Measurements from ENCODE around the gene SPINK6. TPM values are rescaled to one million over a fixed set of nuclear protein-coding genes. Genes with fewer than 3 reads are reported as not detected.
A peak's percentile ranks its signal among the peaks of the same experiment; 100 is the strongest.

Gene SPINK6
- total RNA-seq = not detected

- H3K4me1 ChIP-seq = peaks cover 12% of the 10 kb centered on the region
- TF ChIP-seq CTCF (IDR thresholded peaks at IDR 0.05) (no peak), POLR2AphosphoS5 (IDR thresholded peaks at IDR 0.05; ENCODE audit: insufficient read depth in 1 of 2, low read depth in 1 of 2) (peak in 1 of 2 donors; percentile 36)
- no peak within 1 kb of the TSS for H3K4me3 ChIP-seq
- H3K27ac ChIP-seq = no peak within 1 kb of the TSS
- intact Hi-C loops (cut with DNase I) = no loop called here
- no peak for DNase-seq (ENCODE audit: extremely low spot score in 2 of 2)
- no peaks in the 10 kb centered on the region for H3K36me3 ChIP-seq
- no peaks in the 10 kb centered on the region for H3K27me3 ChIP-seq
- no peaks in the 10 kb centered on the region for H3K9me3 ChIP-seq
Measured at GRCh38 chr5:148202531-148203203, at the start of gene SPINK6. TSS of gene SPINK6 (plus strand) at chr5:148203042. CDS start at chr5:148203097, 55 bp downstream.

- Histone ChIP-seq H3K4me3 (no peak overlapping the region), H3K27ac (no peak overlapping the region), H3K36me3 (no peaks in the 10 kb centered on the region), H3K4me1 (no peaks in the 10 kb centered on the region), H3K9me3 (no peaks in the 10 kb centered on the region), H3K27me3 (no peaks in the 10 kb centered on the region)
- DNase-seq (ENCODE audit: extremely low spot score in 2 of 2) = no peak
- TF ChIP-seq POLR2A (IDR thresholded peaks at IDR 0.05) (no peak), CTCF (IDR thresholded peaks at IDR 0.05) (no peak)
- intact Hi-C loops (cut with DNase I) = no loop called here
Measured at GRCh38 chr5:148156609-148157008, 46.2 kb upstream of the SPINK6 start.

- Histone ChIP-seq H3K27me3 (no peaks in the 10 kb centered on the region), H3K9me3 (no peaks in the 10 kb centered on the region), H3K27ac (no peak overlapping the region), H3K4me3 (no peak overlapping the region), H3K36me3 (no peaks in the 10 kb centered on the region), H3K4me1 (no peaks in the 10 kb centered on the region)
- intact Hi-C loops (cut with DNase I) = no loop called here
- TF ChIP-seq POLR2AphosphoS5 (IDR thresholded peaks at IDR 0.05; ENCODE audit: insufficient read depth in 1 of 2, low read depth in 1 of 2) (no peak), CTCF (IDR thresholded peaks at IDR 0.05) (no peak), POLR2A (IDR thresholded peaks at IDR 0.05) (no peak)
- no peak for DNase-seq (ENCODE audit: extremely low spot score in 2 of 2)
Measured at GRCh38 chr5:148162038-148162437, 40.8 kb upstream of the SPINK6 start.

- no peak overlapping the region for H3K27ac ChIP-seq
- H3K4me1 ChIP-seq = no peaks in the 10 kb centered on the region
- no peak for DNase-seq (ENCODE audit: extremely low spot score in 2 of 2)
- TF ChIP-seq CTCF (IDR thresholded peaks at IDR 0.05) = no peak
- TF ChIP-seq POLR2A (IDR thresholded peaks at IDR 0.05) = no peak
- no peak for TF ChIP-seq POLR2AphosphoS5 (IDR thresholded peaks at IDR 0.05; ENCODE audit: insufficient read depth in 1 of 2, low read depth in 1 of 2)
- H3K4me3 ChIP-seq = no peak overlapping the region
- H3K27me3 ChIP-seq = no peaks in the 10 kb centered on the region
- no peaks in the 10 kb centered on the region for H3K9me3 ChIP-seq
- intact Hi-C loops (cut with DNase I) = no loop called here
- H3K36me3 ChIP-seq = no peaks in the 10 kb centered on the region
Measured at GRCh38 chr5:148163345-148163744, 39.5 kb upstream of the SPINK6 start.

GRCh38 chr5:148166550-148167283, 36.1 kb upstream of the SPINK6 start:
- intact Hi-C loops (cut with DNase I) = no loop called here
- TF ChIP-seq POLR2A (IDR thresholded peaks at IDR 0.05) (no peak), POLR2AphosphoS5 (IDR thresholded peaks at IDR 0.05; ENCODE audit: insufficient read depth in 1 of 2, low read depth in 1 of 2) (no peak), CTCF (IDR thresholded peaks at IDR 0.05) (no peak)
- no peak for DNase-seq (ENCODE audit: extremely low spot score in 2 of 2)
- Histone ChIP-seq H3K36me3 (no peaks in the 10 kb centered on the region), H3K27me3 (no peaks in the 10 kb centered on the region), H3K4me1 (no peaks in the 10 kb centered on the region), H3K27ac (no peak overlapping the region), H3K9me3 (no peaks in the 10 kb centered on the region), H3K4me3 (no peak overlapping the region)

Measured in vagina (tissue), 2 donors.